Activated CD8-positive, alpha-beta memory T cell treated with anti-CD3 and anti-CD28 coated beads for 1 hour (primary cell): ENCODE results near the gene FKBP3.
A peak's percentile ranks its signal among the peaks of the same experiment; 100 is the strongest.
"Not testable (repeated sequence)": the region's sequence is repeated elsewhere in the genome, so short reads cannot be mapped to it uniquely, and the experiment has no call there.

Experiments used
- DNase-seq, 2 donors: peaks; one replicate each; pipeline ENCODE4 v3.0.0-alpha.2; 2020; ENCODE audit warnings: low read depth in 1 of 2; ENCODE audit errors: extremely low read depth in 1 of 2

The FKBP3 gene

GRCh38 chr14:45114327-45114726, 20.0 kb downstream of the FKBP3 start:
- DNase-seq, result no peak

GRCh38 chr14:45112896-45113781, 21.1 kb downstream of the FKBP3 start:
- DNase-seq, result no peak

GRCh38 chr14:45104561-45104960, 29.7 kb downstream of the FKBP3 start:
- DNase-seq, result no peak

- DNase-seq, result no peak
Measured at GRCh38 chr14:45103806-45104205, 30.5 kb downstream of the FKBP3 start.

- no peak for DNase-seq
Measured at GRCh38 chr14:45096218-45096617, 38.1 kb downstream of the FKBP3 start.

- DNase-seq, result no peak
Measured at GRCh38 chr14:45095143-45095542, 39.1 kb downstream of the FKBP3 start.

GRCh38 chr14:45094275-45094674, 40.0 kb downstream of the FKBP3 start:
- no peak for DNase-seq

GRCh38 chr14:45091710-45092109, 42.6 kb downstream of the FKBP3 start:
- DNase-seq, result no peak

- no peak for DNase-seq
Measured at GRCh38 chr14:45089813-45090212, 44.5 kb downstream of the FKBP3 start.

- DNase-seq, result no peak
Measured at GRCh38 chr14:45084946-45085346, 49.3 kb downstream of the FKBP3 start.

GRCh38 chr14:45083976-45084722, 50.1 kb downstream of the FKBP3 start, which contains the start of gene PRPF39:
Gene PRPF39, plus strand, starts transcription at chr14:45084116. Its CDS starts 11,124 bp downstream, at chr14:45095240.
- peak; percentile 87 to 93 for DNase-seq

GRCh38 chr14:45083617-45083975, 50.7 kb downstream of the FKBP3 start:
- no peak for DNase-seq

- DNase-seq, result no peak
Measured at GRCh38 chr14:45082420-45082819, 51.9 kb downstream of the FKBP3 start.

GRCh38 chr14:45081096-45081495, 53.2 kb downstream of the FKBP3 start:
- not testable (repeated sequence) for DNase-seq

- DNase-seq, result not testable (repeated sequence)
Measured at GRCh38 chr14:45080416-45080968, 53.8 kb downstream of the FKBP3 start.

- DNase-seq, result no peak
Measured at GRCh38 chr14:45078323-45078722, 56.0 kb downstream of the FKBP3 start.

GRCh38 chr14:45073231-45073879, 60.9 kb downstream of the FKBP3 start:
- no peak for DNase-seq

- no peak for DNase-seq
Measured at GRCh38 chr14:45072126-45072525, 62.2 kb downstream of the FKBP3 start.

- DNase-seq, result no peak
Measured at GRCh38 chr14:45070215-45070614, 64.1 kb downstream of the FKBP3 start.

- DNase-seq, result no peak
Measured at GRCh38 chr14:45068396-45068795, 65.9 kb downstream of the FKBP3 start.

GRCh38 chr14:45066667-45067066, 67.6 kb downstream of the FKBP3 start:
- DNase-seq, result no peak
